DOHH2 (cell line): ENCODE data around the gene C1orf87.

Source experiments
- H3F3A ChIP-seq: fragments of 200-600 bp; sonication (generic), shearing (Covaris generic); 2 replicates; pipeline ENCODE4 v1.6.0; 2016; ENCODE audit warnings: antibody characterized with exemption, mild to moderate bottlenecking; ENCODE audit not compliant: control insufficient read depth, insufficient read depth
- H3K27ac ChIP-seq: fragments of 200-600 bp; sonication (generic); 2 replicates; pipeline ENCODE4 v1.5.1; 2014; ENCODE audit warnings: low read depth, mild to moderate bottlenecking, low read length, moderate library complexity
- H3K27me3 ChIP-seq: fragments of 200-600 bp; sonication (generic); 2 replicates; pipeline ENCODE4 v1.6.1; 2014; ENCODE audit warnings: mild to moderate bottlenecking, low read length, mixed read lengths; ENCODE audit not compliant: control insufficient read depth
- H3K36me3 ChIP-seq: fragments of 200-600 bp; sonication (generic); 2 replicates; pipeline ENCODE4 v1.6.1; 2014; ENCODE audit warnings: mild to moderate bottlenecking, low read length, moderate library complexity, mixed read lengths; ENCODE audit not compliant: control insufficient read depth
- H3K4me1 ChIP-seq: fragments of 200-600 bp; sonication (generic); 2 replicates; pipeline ENCODE4 v1.6.1; 2014; ENCODE audit warnings: mild to moderate bottlenecking, low read length, mixed read lengths; ENCODE audit not compliant: control insufficient read depth
- H3K4me2 ChIP-seq: fragments of 200-600 bp; sonication (generic); 2 replicates; pipeline ENCODE4 v1.6.0; 2014; ENCODE audit warnings: mild to moderate bottlenecking, low read length, moderate library complexity
- H3K4me3 ChIP-seq: fragments of 200-600 bp; sonication (generic); 2 replicates; pipeline ENCODE4 v1.5.1; 2014; ENCODE audit warnings: mild to moderate bottlenecking, low read length, mixed read lengths
- H3K79me2 ChIP-seq: fragments of 200-600 bp; sonication (generic); 2 replicates; pipeline ENCODE4 v1.6.1; 2014; ENCODE audit warnings: mild to moderate bottlenecking, low read length, mixed read lengths; ENCODE audit not compliant: control insufficient read depth
- H3K9me2 ChIP-seq: fragments of 200-600 bp; sonication (generic); replicated peaks from 2 replicates; pipeline ENCODE4 v1.6.1; 2014; ENCODE audit warnings: mild to moderate bottlenecking, low read length, mixed read lengths; ENCODE audit not compliant: control insufficient read depth
- H3K9me3 ChIP-seq: fragments of 200-600 bp; sonication (generic); 2 replicates; pipeline ENCODE4 v1.6.1; 2014; ENCODE audit warnings: antibody characterized with exemption, low read length, mixed read lengths; ENCODE audit not compliant: control insufficient read depth, insufficient read depth
- H4K20me1 ChIP-seq: fragments of 200-600 bp; sonication (generic); 2 replicates; pipeline ENCODE4 v1.6.0; 2014; ENCODE audit warnings: low read depth, mild to moderate bottlenecking, antibody characterized with exemption, low read length, moderate library complexity; ENCODE audit not compliant: control insufficient read depth, insufficient read depth
- CTCF ChIP-seq: fragments of 200-600 bp; sonication (generic); IDR thresholded peaks from one replicate; pipeline ENCODE4 v1.5.1; 2014; ENCODE audit warnings: antibody characterized with exemption, mild to moderate bottlenecking, low read depth, low read length; ENCODE audit not compliant: poor library complexity, severe bottlenecking
- EZH2phosphoT487 ChIP-seq: fragments of 200-600 bp; sonication (generic); IDR thresholded peaks from 2 replicates; pipeline ENCODE4 v1.6.1; 2017; ENCODE audit warnings: borderline replicate concordance, mild to moderate bottlenecking, antibody characterized with exemption, low read length, moderate library complexity, mixed read lengths

Gene C1orf87

GRCh38 chr1:60017508-60018205 is 55.9 kb downstream of the C1orf87 start:
- H3K4me1 ChIP-seq = no peaks in the 10 kb centered on the region
- no peaks in the 10 kb centered on the region for H4K20me1 ChIP-seq
- TF ChIP-seq EZH2phosphoT487 (no peak), CTCF (no peak)
- no peaks in the 10 kb centered on the region for H3K79me2 ChIP-seq
- H3K36me3 ChIP-seq = no peaks in the 10 kb centered on the region
- H3K9me3 ChIP-seq = no peaks in the 10 kb centered on the region
- no peaks in the 10 kb centered on the region for H3F3A ChIP-seq
- H3K4me2 ChIP-seq = no peak overlapping the region
- H3K27me3 ChIP-seq = no peaks in the 10 kb centered on the region
- no peak overlapping the region for H3K27ac ChIP-seq
- no peak overlapping the region for H3K4me3 ChIP-seq
- H3K9me2 ChIP-seq = no peaks in the 10 kb centered on the region

- no peaks in the 10 kb centered on the region for H3K4me1 ChIP-seq
- no peaks in the 10 kb centered on the region for H3K79me2 ChIP-seq
- no peak overlapping the region for H3K4me3 ChIP-seq
- H3K27me3 ChIP-seq = no peaks in the 10 kb centered on the region; the same call in 1 of the 2 replicates
- no peaks in the 10 kb centered on the region for H3F3A ChIP-seq
- H3K4me2 ChIP-seq = no peak overlapping the region
- H3K9me2 ChIP-seq = no peaks in the 10 kb centered on the region
- TF ChIP-seq EZH2phosphoT487 = no peak
- TF ChIP-seq CTCF = no peak
- H3K27ac ChIP-seq = no peak overlapping the region
- H4K20me1 ChIP-seq = no peaks in the 10 kb centered on the region
- H3K9me3 ChIP-seq = no peaks in the 10 kb centered on the region
- no peaks in the 10 kb centered on the region for H3K36me3 ChIP-seq
Observed at GRCh38 chr1:60010690-60011089, 62.9 kb downstream of the C1orf87 start.

GRCh38 chr1:60008500-60008899 is 65.1 kb downstream of the C1orf87 start:
- no peaks in the 10 kb centered on the region for H3K9me2 ChIP-seq
- no peaks in the 10 kb centered on the region for H3K9me3 ChIP-seq
- no peaks in the 10 kb centered on the region for H3K36me3 ChIP-seq
- no peaks in the 10 kb centered on the region for H4K20me1 ChIP-seq
- H3F3A ChIP-seq = no peaks in the 10 kb centered on the region
- H3K4me1 ChIP-seq = no peaks in the 10 kb centered on the region
- no peak for TF ChIP-seq CTCF
- TF ChIP-seq EZH2phosphoT487 = no peak
- H3K79me2 ChIP-seq = no peaks in the 10 kb centered on the region
- no peak overlapping the region for H3K27ac ChIP-seq
- no peaks in the 10 kb centered on the region; the same call in 1 of the 2 replicates for H3K27me3 ChIP-seq
- H3K4me3 ChIP-seq = no peak overlapping the region
- H3K4me2 ChIP-seq = no peak overlapping the region
